ENCODE measurements around the gene INF2.

GRCh38 chr14:104664107-104664506 lies 25.3 kb upstream of the INF2 start:
- no peak for TF ChIP-seq CTCF (IDR thresholded peaks at IDR 0.05; ENCODE audit: insufficient read depth, low read length)
- TF ChIP-seq, protein P1, sequence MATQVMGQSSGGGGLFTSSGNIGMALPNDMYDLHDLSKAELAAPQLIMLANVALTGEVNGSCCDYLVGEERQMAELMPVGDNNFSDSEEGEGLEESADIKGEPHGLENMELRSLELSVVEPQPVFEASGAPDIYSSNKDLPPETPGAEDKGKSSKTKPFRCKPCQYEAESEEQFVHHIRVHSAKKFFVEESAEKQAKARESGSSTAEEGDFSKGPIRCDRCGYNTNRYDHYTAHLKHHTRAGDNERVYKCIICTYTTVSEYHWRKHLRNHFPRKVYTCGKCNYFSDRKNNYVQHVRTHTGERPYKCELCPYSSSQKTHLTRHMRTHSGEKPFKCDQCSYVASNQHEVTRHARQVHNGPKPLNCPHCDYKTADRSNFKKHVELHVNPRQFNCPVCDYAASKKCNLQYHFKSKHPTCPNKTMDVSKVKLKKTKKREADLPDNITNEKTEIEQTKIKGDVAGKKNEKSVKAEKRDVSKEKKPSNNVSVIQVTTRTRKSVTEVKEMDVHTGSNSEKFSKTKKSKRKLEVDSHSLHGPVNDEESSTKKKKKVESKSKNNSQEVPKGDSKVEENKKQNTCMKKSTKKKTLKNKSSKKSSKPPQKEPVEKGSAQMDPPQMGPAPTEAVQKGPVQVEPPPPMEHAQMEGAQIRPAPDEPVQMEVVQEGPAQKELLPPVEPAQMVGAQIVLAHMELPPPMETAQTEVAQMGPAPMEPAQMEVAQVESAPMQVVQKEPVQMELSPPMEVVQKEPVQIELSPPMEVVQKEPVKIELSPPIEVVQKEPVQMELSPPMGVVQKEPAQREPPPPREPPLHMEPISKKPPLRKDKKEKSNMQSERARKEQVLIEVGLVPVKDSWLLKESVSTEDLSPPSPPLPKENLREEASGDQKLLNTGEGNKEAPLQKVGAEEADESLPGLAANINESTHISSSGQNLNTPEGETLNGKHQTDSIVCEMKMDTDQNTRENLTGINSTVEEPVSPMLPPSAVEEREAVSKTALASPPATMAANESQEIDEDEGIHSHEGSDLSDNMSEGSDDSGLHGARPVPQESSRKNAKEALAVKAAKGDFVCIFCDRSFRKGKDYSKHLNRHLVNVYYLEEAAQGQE (IDR thresholded peaks at IDR 0.05; ENCODE audit: insufficient replicate concordance, low read depth): no peak
